Activated T-helper 9 cell treated with anti-CD3 and anti-CD28 coated beads, Interleukin-2, amount 50 U/mL, for 16 hours (primary cell): Measurements from ENCODE around the gene VWF.

Experiments used
- DNase-seq: peaks from one replicate; pipeline ENCODE4 v3.0.0-alpha.2; 2020; ENCODE audit warnings: low read depth

VWF gene

DNA sequence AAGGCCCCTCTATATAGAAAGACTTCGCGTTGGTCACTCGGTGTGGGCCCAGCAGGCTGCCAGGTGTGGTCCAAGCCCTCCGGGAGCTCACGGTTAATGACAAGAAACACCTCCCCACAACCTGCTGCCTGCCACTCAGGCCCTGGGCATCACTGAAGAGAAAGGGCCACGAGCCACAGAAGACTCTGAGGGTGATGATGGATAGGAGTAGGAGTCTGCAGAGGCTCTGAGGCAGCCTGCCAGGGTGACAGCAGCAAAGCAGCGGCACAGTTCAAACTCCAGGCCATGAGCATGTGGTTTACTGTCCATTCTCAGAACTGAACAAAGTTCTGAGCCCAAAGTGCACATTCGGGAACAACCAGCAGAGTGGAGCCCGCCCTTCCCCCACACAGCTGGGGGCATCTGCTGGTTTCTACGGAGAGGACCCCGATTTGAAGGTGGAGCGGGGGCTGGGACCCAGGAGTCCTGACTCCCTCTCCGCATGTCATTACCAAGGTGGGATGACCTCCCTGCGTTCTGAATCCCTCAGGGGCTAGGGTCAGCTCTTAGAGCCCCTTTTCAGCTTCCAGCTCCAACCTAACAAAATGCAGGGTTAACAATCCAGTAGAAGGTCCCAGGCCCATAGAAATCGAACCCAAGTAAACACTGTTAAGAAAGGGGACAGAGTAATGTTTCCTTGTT is 65.8 kb downstream of the VWF start:
- no peak for DNase-seq

GRCh38 chr12:6057700-6058099 is 66.8 kb downstream of the VWF start:
- DNase-seq, result no peak

DNA sequence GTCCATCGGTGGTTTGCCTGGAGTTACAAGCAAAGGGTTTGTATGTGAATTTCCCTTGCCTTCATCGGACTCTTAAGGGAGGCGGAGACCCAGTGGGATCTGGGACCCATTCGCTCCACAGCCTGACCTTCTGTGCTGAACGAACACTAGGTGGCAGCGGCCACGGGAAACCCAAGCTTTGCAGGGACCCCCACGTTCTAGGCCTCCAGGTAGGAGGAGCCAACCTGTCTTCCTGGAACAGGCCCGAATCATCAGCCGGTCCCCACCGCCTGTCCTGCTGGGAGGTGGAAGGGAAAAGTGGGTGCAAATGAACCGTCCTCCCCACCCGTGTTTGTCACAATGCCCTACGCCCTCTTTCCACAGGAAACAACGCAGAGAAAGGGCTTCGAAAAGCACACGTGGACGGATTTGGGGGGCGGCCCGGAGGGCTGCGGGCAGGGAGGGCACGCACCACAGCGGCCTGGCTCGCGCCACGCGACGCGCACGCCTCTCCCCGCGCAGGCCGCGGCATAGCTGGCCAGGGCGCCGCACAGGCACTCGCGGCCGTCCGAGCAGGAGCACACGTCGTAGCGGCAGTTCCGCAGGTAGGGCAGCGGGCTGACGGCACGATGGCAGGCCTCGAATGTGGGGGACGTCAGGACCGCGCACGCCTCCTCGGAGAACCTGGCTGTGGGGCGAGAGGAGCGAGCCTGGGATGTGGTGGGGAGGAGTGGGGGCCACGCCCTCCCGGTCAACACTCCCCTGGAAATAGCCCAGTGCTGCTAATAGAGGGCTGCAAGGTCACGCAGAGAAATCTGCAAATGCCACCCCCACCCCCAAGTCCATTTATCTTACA is 67.8 kb downstream of the VWF start:
- no peak for DNase-seq

DNA sequence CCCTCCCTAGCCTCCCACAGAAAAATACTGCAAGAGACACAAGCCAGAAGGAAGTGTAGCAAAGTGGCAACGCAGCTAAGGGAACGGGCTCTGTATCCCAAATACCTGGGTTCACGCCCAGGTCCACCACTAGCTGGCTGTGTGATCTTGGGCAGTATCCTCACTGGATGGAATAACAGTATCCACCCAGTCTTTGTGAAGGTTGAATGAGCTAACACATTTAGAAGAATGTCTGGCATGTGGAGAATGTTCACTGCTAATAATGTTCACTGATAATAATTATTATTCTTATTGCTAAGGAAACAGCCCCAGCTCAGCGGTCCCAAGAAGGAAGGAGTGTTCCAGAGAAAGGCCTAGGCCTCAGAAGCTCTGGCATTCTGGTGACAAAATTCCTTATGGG is 70.9 kb downstream of the VWF start:
- no peak for DNase-seq

- DNase-seq, result no peak
Observed at GRCh38 chr12:6052940-6053329, 71.5 kb downstream of the VWF start.

- no peak for DNase-seq
Observed at GRCh38 chr12:6052206-6052939, 72.1 kb downstream of the VWF start.

GRCh38 chr12:6049992-6050391 is 74.5 kb downstream of the VWF start:
- no peak for DNase-seq

DNA sequence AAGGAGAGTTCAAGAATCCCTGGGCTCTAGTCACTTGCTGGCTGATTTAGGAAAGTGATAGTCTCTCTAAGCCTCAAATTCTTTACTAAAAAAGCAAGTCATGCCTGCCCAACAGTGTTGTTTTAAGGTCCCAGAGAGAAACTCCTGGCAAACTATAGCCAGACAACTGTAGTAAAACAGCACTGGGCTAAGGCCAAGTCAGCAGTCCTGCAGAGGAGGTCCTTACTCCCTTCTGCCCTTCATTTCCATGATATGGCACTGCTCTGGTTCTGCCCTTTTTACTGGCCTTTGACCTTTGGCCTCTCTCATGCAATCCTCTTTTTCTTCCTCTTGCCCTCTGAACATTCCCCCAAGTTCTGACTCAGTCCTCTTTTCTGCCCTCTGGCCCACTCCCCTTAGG is 74.9 kb downstream of the VWF start:
- no peak for DNase-seq

DNA sequence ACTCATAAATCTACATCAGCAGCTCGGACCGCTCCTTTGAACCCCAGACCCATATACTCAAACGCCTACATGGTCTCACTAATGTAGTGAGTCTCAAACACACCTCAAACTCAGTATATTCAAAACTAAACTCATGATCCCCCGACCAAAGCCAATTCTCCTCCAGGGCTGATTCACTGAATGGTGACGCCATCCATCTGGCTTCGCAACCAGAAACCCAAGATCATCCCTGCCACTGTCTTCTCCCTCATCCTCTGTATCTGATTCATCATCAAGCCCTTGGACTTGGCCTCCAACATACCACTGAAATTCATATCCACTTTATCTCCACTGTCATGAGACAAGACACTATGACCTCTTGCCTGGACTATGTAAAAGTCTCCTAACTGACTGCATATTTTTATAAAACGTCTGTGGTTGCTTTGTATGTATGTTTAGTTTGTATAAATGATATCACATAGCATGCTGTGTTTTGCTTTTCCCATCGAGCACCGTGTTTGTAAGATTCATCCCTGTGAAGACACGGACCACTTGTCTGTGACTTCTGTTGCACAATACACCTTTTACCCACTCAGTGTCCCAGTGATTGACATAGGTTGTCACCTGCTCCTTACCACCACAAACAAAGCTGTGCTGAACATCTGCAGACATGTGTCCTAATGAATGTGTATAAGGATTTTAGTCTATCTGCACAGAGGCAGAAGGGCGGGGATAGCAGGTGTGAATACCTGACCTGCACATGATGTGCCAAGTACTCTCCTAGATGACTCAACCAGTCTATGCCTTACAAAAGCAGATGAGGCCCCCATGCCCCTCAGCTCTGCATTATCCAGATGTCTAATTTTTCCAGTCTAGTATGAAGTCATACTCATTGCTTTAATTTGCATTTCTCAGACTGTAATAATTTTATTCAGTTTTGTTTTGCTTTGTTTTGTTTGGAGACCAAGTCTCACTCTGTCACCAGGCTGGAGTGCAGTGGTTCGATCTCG is 76.9 kb downstream of the VWF start:
- DNase-seq, result no peak

DNA sequence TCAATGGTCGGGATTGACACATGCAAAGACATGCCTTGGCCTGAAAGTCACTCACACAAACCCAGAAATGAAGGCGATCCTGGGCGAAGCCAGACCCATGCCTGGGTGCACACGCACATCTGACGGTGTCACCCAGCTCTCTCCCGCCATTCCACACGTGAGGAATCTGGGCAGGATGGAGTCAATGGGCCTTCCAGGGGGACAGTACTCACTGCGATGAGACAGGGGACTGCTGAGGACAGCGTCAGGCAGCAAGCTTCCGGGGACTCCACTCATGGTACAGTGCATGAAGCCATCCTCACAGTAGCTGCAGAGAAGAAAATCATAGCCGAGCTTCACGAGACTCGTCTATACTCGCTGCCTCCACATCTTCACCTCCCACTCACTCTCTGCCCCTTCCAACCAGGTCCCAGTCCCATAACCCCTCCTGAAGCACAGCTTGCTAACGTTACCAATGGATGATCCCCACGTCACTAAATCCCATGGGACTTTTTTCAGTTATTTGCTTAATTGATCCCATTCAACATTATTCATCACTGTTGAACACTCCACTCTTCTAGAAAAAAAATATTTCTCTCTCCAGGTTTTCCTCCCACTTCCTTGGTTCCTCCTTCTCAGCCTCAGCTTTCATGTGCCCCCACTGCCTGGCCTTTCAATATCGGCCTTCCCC is 77.8 kb downstream of the VWF start:
- DNase-seq, result no peak

- no peak for DNase-seq
Observed at GRCh38 chr12:6045438-6045837, 79.0 kb downstream of the VWF start.

DNA sequence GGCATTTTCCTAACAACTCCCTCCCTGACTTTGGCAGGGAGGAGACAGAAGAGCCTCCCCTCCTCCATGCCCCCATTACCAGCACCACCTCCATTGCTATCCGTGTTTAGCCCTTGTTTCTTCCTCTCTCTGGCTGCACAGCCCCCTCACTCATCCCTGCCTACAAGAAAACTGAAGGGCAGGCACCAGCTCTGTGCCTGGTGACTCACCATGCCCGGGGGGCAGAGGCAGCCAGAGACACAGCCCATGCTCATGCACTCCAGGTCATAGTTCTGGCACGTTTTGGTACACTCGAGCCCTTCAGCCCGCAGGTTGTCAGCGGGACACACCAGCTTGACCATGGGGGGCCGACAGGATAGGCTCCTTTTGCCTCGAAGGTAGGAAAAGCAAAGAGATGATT is 80.4 kb downstream of the VWF start:
- DNase-seq, result no peak

DNA sequence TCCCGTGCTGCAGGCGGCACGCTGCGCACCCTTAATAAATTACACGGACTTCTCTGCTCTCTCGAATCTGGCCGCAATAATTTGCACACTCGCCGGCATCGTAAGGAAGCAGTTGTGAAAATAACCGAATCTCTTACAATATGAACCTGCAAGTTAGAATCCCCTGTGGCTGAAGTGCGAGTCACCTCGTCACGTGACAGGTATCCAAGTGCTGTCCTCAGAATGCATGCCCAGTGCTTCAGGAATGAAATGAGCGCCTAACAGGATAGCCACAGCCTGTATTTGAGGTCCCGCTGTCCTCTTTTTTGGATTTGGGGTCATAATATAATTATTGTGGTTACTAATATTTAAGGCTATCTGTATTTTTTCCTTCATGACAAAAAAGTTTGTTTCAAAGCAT is 82.0 kb downstream of the VWF start:
- DNase-seq, result no peak

- no peak for DNase-seq
Observed at GRCh38 chr12:6041891-6042290, 82.6 kb downstream of the VWF start.

DNA sequence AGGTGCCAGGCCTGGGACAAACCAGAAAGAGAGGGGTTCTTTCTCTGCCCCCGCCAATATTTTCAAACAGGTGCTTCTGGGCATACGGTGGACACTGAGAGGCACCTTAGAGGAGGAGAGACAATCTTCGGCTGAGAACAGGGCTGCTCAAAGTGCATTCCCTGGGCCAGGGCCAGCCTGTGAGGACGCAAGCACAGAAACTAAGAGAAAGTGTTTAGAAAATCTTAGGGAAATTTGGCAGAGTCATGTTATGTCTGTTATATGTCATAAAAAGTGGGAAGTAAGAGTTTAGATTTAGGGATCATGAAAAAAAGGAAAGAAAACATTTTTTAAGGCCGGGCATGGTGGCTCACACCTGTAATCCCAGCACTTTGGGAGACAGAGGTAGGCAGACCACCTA is 83.7 kb downstream of the VWF start:
- DNase-seq, result no peak

GRCh38 chr12:6039894-6040601 is 84.4 kb downstream of the VWF start:
- DNase-seq, result no peak

GRCh38 chr12:6038160-6038559 is 86.3 kb downstream of the VWF start:
- DNase-seq, result no peak

DNA sequence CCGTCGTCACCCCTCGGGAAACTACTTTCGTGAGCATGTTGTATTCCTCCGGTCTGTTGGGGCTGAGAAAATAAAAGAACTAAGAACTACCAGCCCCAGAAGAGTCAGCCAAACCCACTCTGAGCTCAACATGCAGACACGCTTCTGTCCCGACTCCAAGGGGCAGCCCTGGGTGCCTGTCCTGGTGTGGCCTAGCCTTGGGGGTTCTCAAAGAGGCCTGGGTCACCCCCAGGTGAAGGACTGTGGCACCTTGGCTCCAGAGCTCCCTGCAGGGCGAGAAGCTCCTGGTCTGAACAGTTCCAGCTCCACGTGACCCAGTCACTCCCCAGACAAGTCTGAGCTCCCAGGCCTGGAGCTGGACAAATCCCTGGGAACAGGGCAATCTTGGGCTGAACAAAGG is 87.0 kb downstream of the VWF start:
- DNase-seq, result no peak

DNA sequence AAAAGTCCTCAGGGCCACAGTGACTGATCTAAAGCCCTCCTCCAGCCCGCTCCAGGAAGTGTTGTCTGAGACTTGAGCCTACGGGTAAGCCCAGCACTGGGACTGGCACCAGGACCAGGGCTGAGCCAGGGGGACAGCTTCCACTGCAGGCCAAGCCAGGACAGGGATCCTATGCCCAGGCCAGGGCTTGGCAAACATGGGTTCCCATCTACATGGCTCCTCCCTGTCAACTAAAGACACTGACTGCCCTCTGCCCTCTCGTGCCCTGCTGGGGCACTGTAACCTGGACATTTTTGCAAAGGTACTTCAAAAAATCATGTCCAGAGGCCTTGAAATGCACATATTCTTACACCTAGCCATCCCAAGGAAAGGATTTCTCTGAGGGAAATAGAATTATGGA is 88.0 kb downstream of the VWF start:
- DNase-seq, result no peak

DNA sequence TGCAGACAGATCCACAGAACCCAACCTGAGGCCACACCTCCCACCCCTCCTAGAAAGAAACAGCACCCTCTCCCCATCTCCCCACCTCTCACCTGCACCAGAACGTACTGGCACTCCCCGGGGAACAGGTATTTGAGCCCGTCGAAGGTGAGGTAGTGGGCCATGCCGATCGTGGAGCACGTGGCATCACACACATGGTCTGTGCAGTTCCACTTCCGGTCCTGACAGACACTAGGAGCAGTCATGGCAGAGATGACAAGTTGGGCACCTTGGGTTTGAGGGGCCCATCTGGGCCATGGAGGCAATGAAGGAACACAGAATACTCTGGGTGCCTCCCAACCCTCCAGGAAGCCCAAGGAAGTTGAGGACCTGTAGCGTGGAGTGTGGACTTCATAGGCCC is 89.9 kb downstream of the VWF start:
- no peak for DNase-seq

DNA sequence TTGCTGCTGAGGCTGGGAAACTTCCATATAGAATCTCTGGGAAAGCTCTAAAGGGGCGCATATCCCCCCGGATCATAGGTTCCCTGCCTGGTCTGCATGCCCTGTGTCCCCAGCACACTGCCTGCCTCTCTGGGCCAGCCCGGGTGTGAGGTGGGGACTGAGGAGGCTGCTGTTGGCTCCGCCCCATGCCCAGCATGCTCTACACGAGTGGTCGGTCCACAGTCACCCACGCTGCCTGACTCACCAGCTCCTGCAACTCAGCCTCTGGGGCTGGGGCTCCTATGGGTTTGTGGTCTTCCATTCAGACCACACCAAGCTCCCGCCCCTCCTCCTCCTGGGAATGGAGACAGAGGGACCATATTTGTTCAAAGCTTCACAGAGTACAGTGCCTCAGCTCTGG is 90.9 kb downstream of the VWF start:
- no peak for DNase-seq
